D721Med (cell line): ENCODE data around the gene PCSK6.

Experiments
- DNase-seq: peaks from one replicate; pipeline ENCODE4 v3.0.0; 2011; ENCODE audit warnings: low spot score; ENCODE audit not compliant: insufficient read length
- FAIRE-seq: peaks from 2 replicates; lab custom pipeline; 2011; peaks lifted over from hg19 to GRCh38; lab: Jason Lieb, UNC
- TF ChIP-seq, protein P1 (sequence below): IDR thresholded peaks from 2 replicates; pipeline ENCODE4 v1.5.1; 2012; ENCODE audit warnings: mild to moderate bottlenecking, control low read depth; ENCODE audit not compliant: insufficient read depth; ENCODE audit errors: missing control alignments

PCSK6 gene

DNA sequence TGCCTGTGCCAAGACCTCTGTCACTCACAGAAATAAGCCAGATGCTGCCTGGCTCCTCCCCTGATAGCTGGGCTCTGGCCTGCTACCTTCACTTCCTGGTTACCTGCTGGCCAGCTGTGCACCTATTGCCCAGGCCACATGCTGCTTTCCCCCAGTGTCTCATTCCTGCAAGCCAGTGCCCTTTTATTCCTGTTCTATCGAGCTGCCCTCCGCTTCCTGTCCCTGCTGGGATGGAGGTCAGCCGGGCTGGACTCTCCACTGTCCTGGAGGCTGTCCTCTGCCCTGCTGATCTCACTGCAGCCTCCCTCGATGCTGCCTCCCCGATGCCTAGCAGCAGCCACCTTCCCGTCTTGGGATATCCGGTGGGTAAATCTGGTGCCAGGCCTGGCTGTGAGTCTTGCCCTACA is 157.4 kb downstream of the PCSK6 start:
- no peak for FAIRE-seq
- TF ChIP-seq, protein P1, sequence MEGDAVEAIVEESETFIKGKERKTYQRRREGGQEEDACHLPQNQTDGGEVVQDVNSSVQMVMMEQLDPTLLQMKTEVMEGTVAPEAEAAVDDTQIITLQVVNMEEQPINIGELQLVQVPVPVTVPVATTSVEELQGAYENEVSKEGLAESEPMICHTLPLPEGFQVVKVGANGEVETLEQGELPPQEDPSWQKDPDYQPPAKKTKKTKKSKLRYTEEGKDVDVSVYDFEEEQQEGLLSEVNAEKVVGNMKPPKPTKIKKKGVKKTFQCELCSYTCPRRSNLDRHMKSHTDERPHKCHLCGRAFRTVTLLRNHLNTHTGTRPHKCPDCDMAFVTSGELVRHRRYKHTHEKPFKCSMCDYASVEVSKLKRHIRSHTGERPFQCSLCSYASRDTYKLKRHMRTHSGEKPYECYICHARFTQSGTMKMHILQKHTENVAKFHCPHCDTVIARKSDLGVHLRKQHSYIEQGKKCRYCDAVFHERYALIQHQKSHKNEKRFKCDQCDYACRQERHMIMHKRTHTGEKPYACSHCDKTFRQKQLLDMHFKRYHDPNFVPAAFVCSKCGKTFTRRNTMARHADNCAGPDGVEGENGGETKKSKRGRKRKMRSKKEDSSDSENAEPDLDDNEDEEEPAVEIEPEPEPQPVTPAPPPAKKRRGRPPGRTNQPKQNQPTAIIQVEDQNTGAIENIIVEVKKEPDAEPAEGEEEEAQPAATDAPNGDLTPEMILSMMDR = no peak
- no peak for DNase-seq

DNA sequence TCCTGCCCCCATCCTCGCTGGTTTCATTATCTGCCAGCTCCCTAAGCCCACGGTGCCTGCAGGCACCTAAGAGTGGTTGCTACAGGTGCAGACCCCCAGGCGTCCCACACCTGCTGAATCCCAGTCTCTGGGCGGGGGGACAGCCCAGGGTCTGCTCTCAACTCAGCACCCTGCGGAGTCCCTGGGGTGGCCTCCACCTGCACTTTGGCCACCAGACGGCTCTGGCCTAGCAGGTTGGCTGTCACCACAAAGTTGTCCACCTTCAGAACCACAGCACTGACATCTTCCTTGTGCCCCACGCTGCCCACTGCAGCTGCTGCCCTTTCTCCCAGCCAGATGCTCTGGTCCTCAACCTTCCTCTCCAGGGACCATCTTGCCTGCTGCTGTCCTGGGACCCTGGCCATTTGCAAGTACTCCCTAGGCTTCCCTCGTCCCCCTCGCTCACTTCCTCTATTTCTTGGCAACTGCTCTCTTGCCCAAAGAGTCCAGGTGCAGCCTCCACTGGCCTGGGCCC is 159.6 kb downstream of the PCSK6 start:
- FAIRE-seq (no peak), DNase-seq (no peak)
- TF ChIP-seq, protein P1 = no peak

DNA sequence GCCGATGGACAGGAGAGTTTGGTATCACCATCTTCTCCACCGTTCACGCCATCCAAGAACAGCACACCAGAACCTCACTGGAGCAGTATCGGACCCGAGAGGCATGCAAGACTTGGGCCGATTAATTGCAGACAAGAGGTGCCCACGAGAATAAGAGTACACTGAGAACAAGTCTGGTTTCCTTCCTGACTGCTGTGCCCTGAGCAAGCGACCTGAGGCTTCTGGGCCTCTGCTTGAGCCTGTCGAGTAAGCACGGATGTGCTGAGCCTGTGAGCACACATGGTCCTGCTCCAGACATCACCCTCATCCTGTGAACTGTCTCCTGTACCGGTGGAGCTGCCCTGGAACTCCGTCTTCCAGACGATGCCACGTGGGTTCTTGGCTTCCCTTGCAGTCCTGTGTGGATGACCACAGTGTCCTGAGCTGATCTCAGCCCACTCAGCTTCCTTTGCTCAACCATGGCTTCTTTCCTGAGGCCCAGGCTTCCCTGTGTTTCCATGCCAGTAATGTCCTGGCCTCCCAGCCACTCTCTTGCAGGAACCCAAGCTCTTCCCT is 160.1 kb downstream of the PCSK6 start:
- TF ChIP-seq, protein P1 = no peak
- no peak for FAIRE-seq
- no peak for DNase-seq

- DNase-seq = no peak
- no peak for FAIRE-seq
- TF ChIP-seq, protein P1 = no peak
These were observed 161.5 kb downstream of the PCSK6 start for GRCh38 chr15:101328001-101328400.

DNA sequence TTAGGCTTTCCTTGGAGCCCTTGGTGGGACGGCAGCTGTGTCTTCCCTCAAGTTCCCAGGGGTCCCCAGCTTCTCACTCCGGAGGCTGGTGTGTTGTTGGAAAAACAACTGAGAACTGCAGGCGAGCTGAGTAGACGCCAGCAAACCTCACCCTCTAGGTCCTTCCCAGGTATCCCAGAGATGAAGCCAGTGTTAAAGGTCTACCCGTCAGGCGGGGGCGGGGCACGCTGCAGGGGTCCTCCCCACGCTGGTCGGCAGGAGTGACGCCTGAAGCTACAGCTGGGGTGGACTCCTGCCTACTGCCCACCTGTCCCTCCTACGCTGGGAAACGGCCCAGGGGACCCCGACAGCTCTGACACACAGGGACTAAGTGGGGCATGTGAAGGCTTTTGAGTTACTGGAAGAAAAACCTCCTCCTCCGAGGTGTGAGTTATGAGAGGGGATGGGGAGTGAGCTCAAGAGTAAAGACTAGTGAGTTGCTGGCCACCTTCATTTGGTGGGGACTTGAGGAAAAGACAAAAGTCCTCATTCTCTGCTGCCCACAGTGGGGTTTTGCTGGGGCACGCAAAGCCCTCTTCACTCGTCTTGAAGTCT is 162.3 kb downstream of the PCSK6 start:
- TF ChIP-seq, protein P1 = no peak
- FAIRE-seq = no peak
- DNase-seq = no peak

- DNase-seq (no peak), FAIRE-seq (no peak)
- TF ChIP-seq, protein P1 = no peak
These were observed 162.9 kb downstream of the PCSK6 start for GRCh38 chr15:101326462-101327146.

GRCh38 chr15:101326026-101326315 is 163.5 kb downstream of the PCSK6 start:
- no peak for DNase-seq
- no peak for FAIRE-seq
- TF ChIP-seq, protein P1 = no peak
